Endothelial cell (in vitro differentiated cells): ENCODE measurements around the gene THSD7A. TPM values are rescaled to one million over a fixed set of nuclear protein-coding genes. Genes with fewer than 3 reads are reported as not detected.

Experiments used
- DNase-seq: peaks from one replicate; pipeline ENCODE4 v3.0.0; 2021; ENCODE audit warnings: low spot score
- H3K27ac Mint-ChIP-seq: one replicate; pipeline ENCODE4 v1.8.0; 2021; ENCODE audit warnings: mixed read lengths, inconsistent platforms; ENCODE audit not compliant: unreplicated experiment
- H3K27me3 Mint-ChIP-seq: one replicate; pipeline ENCODE4 v1.8.0; 2021; ENCODE audit warnings: mild to moderate bottlenecking, moderate library complexity, mixed read lengths, inconsistent platforms; ENCODE audit not compliant: unreplicated experiment
- H3K36me3 Mint-ChIP-seq: one replicate; pipeline ENCODE4 v1.8.0; 2021; ENCODE audit warnings: mild to moderate bottlenecking, low read depth, mixed read lengths, inconsistent platforms; ENCODE audit not compliant: unreplicated experiment
- H3K4me1 Mint-ChIP-seq: one replicate; pipeline ENCODE4 v1.8.0; 2021; ENCODE audit warnings: mild to moderate bottlenecking, mixed read lengths, inconsistent platforms; ENCODE audit not compliant: unreplicated experiment
- H3K4me3 Mint-ChIP-seq: one replicate; pipeline ENCODE4 v1.8.0; 2021; ENCODE audit warnings: mild to moderate bottlenecking, mixed read lengths, inconsistent platforms; ENCODE audit not compliant: unreplicated experiment
- H3K9me3 Mint-ChIP-seq: one replicate; pipeline ENCODE4 v1.8.0; 2021; ENCODE audit warnings: mixed read lengths, inconsistent platforms; ENCODE audit not compliant: unreplicated experiment
- CTCF ChIP-seq: fragments of 200-600 bp; sonication (generic); IDR thresholded peaks from one replicate; pipeline ENCODE4 v1.5.0; 2021; ENCODE audit warnings: antibody characterized with exemption; ENCODE audit not compliant: unreplicated experiment
- total RNA-seq: library from RNA; stranded (reverse); fragmentation: NEBNext Ultra II Directional; extraction: Animal tissue kit (Norgen Biotek cat#: 25700); gene quantifications from one replicate; pipeline ENCODE4 v1.2.1, GENCODE V29; 2021; ENCODE audit not compliant: unreplicated experiment

The THSD7A gene
- total RNA-seq, 1 donor from 2014 or later = 28.7 TPM

- Mint-ChIP-seq H3K4me1 (peaks cover 20% of the 10 kb centered on the region), H3K27me3 (no peaks in the 10 kb centered on the region), H3K9me3 (no peaks in the 10 kb centered on the region), H3K27ac (no peak overlapping the region), H3K4me3 (no peak overlapping the region), H3K36me3 (no peaks in the 10 kb centered on the region)
- DNase-seq = peak; percentile 13
- peak; percentile 98 for TF ChIP-seq CTCF
Observed at GRCh38 chr7:11343818-11344413, 488.1 kb downstream of the THSD7A start.

GRCh38 chr7:11343136-11343535 lies 488.9 kb downstream of the THSD7A start:
- Mint-ChIP-seq H3K4me1 (peaks cover 18% of the 10 kb centered on the region), H3K27me3 (no peaks in the 10 kb centered on the region), H3K36me3 (no peaks in the 10 kb centered on the region), H3K27ac (no peak overlapping the region), H3K9me3 (no peaks in the 10 kb centered on the region), H3K4me3 (no peak overlapping the region)
- DNase-seq = no peak
- no peak for TF ChIP-seq CTCF

GRCh38 chr7:11341285-11341944 lies 490.6 kb downstream of the THSD7A start:
- Mint-ChIP-seq H3K27me3 (no peaks in the 10 kb centered on the region), H3K27ac (no peak overlapping the region), H3K9me3 (no peaks in the 10 kb centered on the region), H3K4me3 (no peak overlapping the region), H3K4me1 (peaks cover 9% of the 10 kb centered on the region), H3K36me3 (no peaks in the 10 kb centered on the region)
- DNase-seq = peak; percentile 20
- TF ChIP-seq CTCF = peak; percentile 19

GRCh38 chr7:11336432-11336831 lies 495.6 kb downstream of the THSD7A start:
- H3K36me3 Mint-ChIP-seq = no peaks in the 10 kb centered on the region
- no peak overlapping the region for H3K4me3 Mint-ChIP-seq
- no peaks in the 10 kb centered on the region for H3K27me3 Mint-ChIP-seq
- no peak for DNase-seq
- no peak for TF ChIP-seq CTCF
- no peak overlapping the region for H3K27ac Mint-ChIP-seq
- no peaks in the 10 kb centered on the region for H3K9me3 Mint-ChIP-seq
- peaks cover 2% of the 10 kb centered on the region for H3K4me1 Mint-ChIP-seq

GRCh38 chr7:11335947-11336346 lies 496.1 kb downstream of the THSD7A start:
- H3K9me3 Mint-ChIP-seq = no peaks in the 10 kb centered on the region
- no peaks in the 10 kb centered on the region for H3K36me3 Mint-ChIP-seq
- H3K27me3 Mint-ChIP-seq = no peaks in the 10 kb centered on the region
- DNase-seq = no peak
- TF ChIP-seq CTCF = no peak
- H3K4me3 Mint-ChIP-seq = no peak overlapping the region
- H3K27ac Mint-ChIP-seq = no peak overlapping the region
- no peaks in the 10 kb centered on the region for H3K4me1 Mint-ChIP-seq
